Spleen (tissue), 3 donors: ENCODE results near the gene DNAJB6.

ENCODE experiments used
- POLR2A ChIP-seq, 3 donors: fragments of 450-650 bp; IDR thresholded peaks; one replicate each; pipeline ENCODE4 v1.5.1; 2017; ENCODE audit warnings: antibody characterized with exemption in 3 of 3, mild to moderate bottlenecking in 1 of 3
- POLR2AphosphoS5 ChIP-seq, 3 donors: sonication (generic); formaldehyde crosslinking; IDR thresholded peaks; one replicate each; pipeline ENCODE4 v1.5.1; 2017; ENCODE audit warnings: antibody characterized with exemption in 3 of 3

GRCh38 chr7:157299613-157300368 lies 37.0 kb upstream of the DNAJB6 start:
- peak in 1 of 3 donors; percentile 58 for TF ChIP-seq POLR2AphosphoS5 (IDR thresholded peaks at IDR 0.05)
- TF ChIP-seq POLR2A (IDR thresholded peaks at IDR 0.05), result no peak
